ENCODE data around the gene AAR2. TPM values are rescaled to one million over a fixed set of nuclear protein-coding genes. Genes with fewer than 3 reads are reported as not detected.

Gene AAR2
- total RNA-seq, 1 donor from 2014 or later, result 23.7 TPM

GRCh38 chr20:36266189-36266588 is 29.9 kb downstream of the AAR2 start:
- Histone ChIP-seq H3K9me3 (no peaks in the 10 kb centered on the region), H3K36me3 (no peaks in the 10 kb centered on the region), H3K4me1 (no peaks in the 10 kb centered on the region), H3K27ac (no peak overlapping the region), H3K4me3 (no peak overlapping the region), H3K27me3 (ENCODE audit: low read depth) (no peaks in the 10 kb centered on the region)
- intact Hi-C loops (cut with DNase I), result no loop called here
- no peak for DNase-seq
- no peak for ATAC-seq
- no peak for TF ChIP-seq CTCF (IDR thresholded peaks at IDR 0.05)

DNA sequence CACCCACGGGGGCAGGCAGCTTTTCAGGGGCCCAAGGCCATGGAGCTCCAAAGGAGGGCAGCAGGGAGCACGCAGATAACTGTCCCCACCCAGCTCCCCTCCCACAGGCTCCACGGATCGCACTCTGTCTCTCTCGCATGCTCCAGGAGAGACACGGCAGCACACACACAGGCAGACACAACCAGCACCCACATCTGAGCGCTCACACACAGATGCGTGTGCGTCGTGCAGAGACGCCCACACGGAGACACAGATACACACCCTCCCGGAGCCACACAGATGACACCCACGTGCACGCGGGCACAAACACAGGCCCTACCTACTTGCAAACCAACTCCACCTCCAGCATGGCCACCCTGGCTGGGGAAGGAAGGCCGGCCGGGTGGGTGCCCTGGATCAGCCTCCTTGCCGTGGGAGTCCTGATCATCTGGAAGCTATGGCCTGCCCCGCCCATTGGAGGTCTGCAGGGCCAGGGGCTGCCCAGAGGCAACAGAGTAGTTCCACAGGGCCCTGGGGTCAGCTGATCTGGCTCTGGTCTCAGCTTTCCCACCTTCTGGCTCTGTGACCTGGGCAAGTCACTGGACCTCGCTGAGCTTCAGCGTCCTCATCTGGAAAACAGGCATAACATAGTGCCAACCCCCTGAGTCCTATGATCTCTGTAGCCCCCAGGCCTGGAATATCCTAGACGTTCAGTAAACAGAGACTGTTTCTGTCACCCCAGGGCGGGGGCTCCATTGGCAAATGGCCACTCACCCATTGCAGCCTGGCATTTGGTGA is 31.5 kb downstream of the AAR2 start:
- DNase-seq, result no peak
- no peak for ATAC-seq
- no peak for TF ChIP-seq CTCF (IDR thresholded peaks at IDR 0.05)
- Histone ChIP-seq H3K4me1 (no peaks in the 10 kb centered on the region), H3K9me3 (no peaks in the 10 kb centered on the region), H3K36me3 (no peaks in the 10 kb centered on the region), H3K4me3 (no peak overlapping the region), H3K27me3 (ENCODE audit: low read depth) (no peaks in the 10 kb centered on the region), H3K27ac (no peak overlapping the region)
- intact Hi-C loops (cut with DNase I), result no loop called here

- intact Hi-C loops (cut with DNase I), result no loop called here
- no peak overlapping the region for H3K27ac ChIP-seq
- no peak overlapping the region for H3K4me3 ChIP-seq
Observed at GRCh38 chr20:36268440-36269342, 32.4 kb downstream of the AAR2 start.

GRCh38 chr20:36269507-36269906 is 33.2 kb downstream of the AAR2 start:
- ATAC-seq (no peak), DNase-seq (no peak)
- Histone ChIP-seq H3K36me3 (no peaks in the 10 kb centered on the region), H3K27ac (no peak overlapping the region), H3K4me1 (no peaks in the 10 kb centered on the region), H3K27me3 (ENCODE audit: low read depth) (peaks cover 11% of the 10 kb centered on the region), H3K9me3 (no peaks in the 10 kb centered on the region), H3K4me3 (no peak overlapping the region)
- intact Hi-C loops (cut with DNase I), result no loop called here
- TF ChIP-seq CTCF (IDR thresholded peaks at IDR 0.05), result no peak

More at GRCh38 chr20:36268440-36269342, 32.4 kb downstream of the AAR2 start:
- no peaks in the 10 kb centered on the region for H3K36me3 ChIP-seq
- no peaks in the 10 kb centered on the region for H3K9me3 ChIP-seq
- peaks cover 3% of the 10 kb centered on the region for H3K27me3 ChIP-seq (ENCODE audit: low read depth)
- DNase-seq, result no peak
- ATAC-seq, result no peak
- TF ChIP-seq CTCF (IDR thresholded peaks at IDR 0.05), result no peak
- H3K4me1 ChIP-seq, result no peaks in the 10 kb centered on the region

- Histone ChIP-seq H3K27ac (no peak overlapping the region), H3K4me1 (no peaks in the 10 kb centered on the region), H3K27me3 (ENCODE audit: low read depth) (peaks cover 25% of the 10 kb centered on the region), H3K36me3 (no peaks in the 10 kb centered on the region), H3K9me3 (no peaks in the 10 kb centered on the region), H3K4me3 (no peak overlapping the region)
- DNase-seq (no peak), ATAC-seq (no peak)
- no peak for TF ChIP-seq CTCF (IDR thresholded peaks at IDR 0.05)
- intact Hi-C loops (cut with DNase I), result no loop called here
Observed at GRCh38 chr20:36270744-36271638, 34.7 kb downstream of the AAR2 start.

All from lower lobe of right lung (tissue), 2 donors.